PC-9 (cell line): ENCODE data around the gene DNMT3L. TPM values are rescaled to one million over a fixed set of nuclear protein-coding genes. Genes with fewer than 3 reads are reported as not detected.
"Not testable (repeated sequence)": the region's sequence is repeated elsewhere in the genome, so short reads cannot be mapped to it uniquely, and the experiment has no call there.

ENCODE experiments used
- BruUV-seq: library from RNA; stranded (reverse); fragments of 400-500 nt; replicated peaks from 2 replicates; lab custom pipeline; 2021; lab: Mats Ljungman, UMichigan
- CTCF ChIA-PET: fragments of 300-600 bp; sonication (Branson Sonifier 250); formaldehyde crosslinking; loops from one replicate; lab custom pipeline; 2022; ENCODE audit warnings: antibody characterized with exemption; lab: Charles Lee
- POLR2A ChIA-PET: fragments of 300-600 bp; sonication (Branson Sonifier 250); formaldehyde crosslinking; loops from one replicate; lab custom pipeline; 2022; ENCODE audit warnings: antibody characterized with exemption; ENCODE audit not compliant: unreplicated experiment; lab: Charles Lee
- DNase-seq, 2 experiments: peaks; one replicate each; pipeline versions ENCODE4 v3.0.0 to v3.0.0-alpha.2; 2015 to 2022; ENCODE audit warnings: mixed read lengths in 1 of 2
- H2AFZ ChIP-seq: fragments of 200-600 bp; sonication (generic); 2 replicates; pipeline ENCODE4 v1.8.1; 2017; ENCODE audit warnings: antibody characterized with exemption
- H3F3A ChIP-seq: fragments of 200-600 bp; sonication (generic); 2 replicates; pipeline ENCODE4 v1.8.1; 2017; ENCODE audit warnings: antibody characterized with exemption, mild to moderate bottlenecking, low read depth; ENCODE audit not compliant: insufficient read depth
- H3K27ac ChIP-seq: fragments of 200-600 bp; sonication (generic); 2 replicates; pipeline ENCODE4 v1.6.1; 2016; ENCODE audit warnings: mixed run types
- H3K27me3 ChIP-seq: fragments of 200-600 bp; sonication (generic); 2 replicates; pipeline ENCODE4 v1.6.1; 2016; ENCODE audit warnings: low read depth, mixed run types; ENCODE audit not compliant: insufficient read depth
- H3K36me3 ChIP-seq: fragments of 200-600 bp; sonication (generic); 2 replicates; pipeline ENCODE4 v1.6.1; 2016; ENCODE audit warnings: low read depth, mixed run types
- H3K4me1 ChIP-seq: fragments of 200-600 bp; sonication (generic); replicated peaks from 2 replicates; pipeline ENCODE4 v1.6.1; 2016; ENCODE audit warnings: mixed run types; ENCODE audit not compliant: insufficient read depth
- H3K4me2 ChIP-seq: fragments of 200-600 bp; sonication (generic); 2 replicates; pipeline ENCODE4 v1.6.1; 2017; ENCODE audit warnings: mixed run types
- H3K4me3 ChIP-seq: fragments of 200-600 bp; sonication (generic); 2 replicates; pipeline ENCODE4 v1.6.1; 2016; ENCODE audit warnings: mixed run types
- H3K79me2 ChIP-seq: fragments of 200-600 bp; sonication (generic); 2 replicates; pipeline ENCODE4 v1.6.1; 2017; ENCODE audit warnings: low read depth, mixed run types
- H3K9me2 ChIP-seq: fragments of 200-600 bp; sonication (generic); 2 replicates; pipeline ENCODE4 v1.8.1; 2017; ENCODE audit warnings: mild to moderate bottlenecking; ENCODE audit not compliant: insufficient read depth
- H3K9me3 ChIP-seq: fragments of 200-600 bp; sonication (generic); 2 replicates; pipeline ENCODE4 v1.8.1; 2016; ENCODE audit warnings: low read depth; ENCODE audit not compliant: insufficient read depth
- H4K20me1 ChIP-seq: fragments of 200-600 bp; sonication (generic); 2 replicates; pipeline ENCODE4 v1.8.1; 2017; ENCODE audit not compliant: insufficient read depth
- EZH2 ChIP-seq: fragments of 200-600 bp; sonication (generic); IDR thresholded peaks from 2 replicates; pipeline ENCODE4 v1.8.0; 2017; ENCODE audit warnings: antibody characterized with exemption, low read depth
- intact Hi-C: fragments of 100-400 bp; cut with micrococcal nuclease; formaldehyde crosslinking; loops from one replicate; pipeline ENCODE4 v1.10.0; 2022; ENCODE audit not compliant: unreplicated experiment
- total RNA-seq: library from RNA; stranded (reverse); gene quantifications from 2 replicates; pipeline ENCODE4 v1.2.3, GENCODE V29; 2021
- TF ChIP-seq, protein P1 (sequence below): fragments of 200-600 bp; sonication (generic); conservative IDR thresholded peaks from 2 replicates; pipeline ENCODE4 v1.6.1; 2017; ENCODE audit warnings: mixed run types, antibody characterized with exemption, mild to moderate bottlenecking, moderate library complexity

DNMT3L gene
- total RNA-seq, 1 experiment from 2014 or later: not detected

DNA sequence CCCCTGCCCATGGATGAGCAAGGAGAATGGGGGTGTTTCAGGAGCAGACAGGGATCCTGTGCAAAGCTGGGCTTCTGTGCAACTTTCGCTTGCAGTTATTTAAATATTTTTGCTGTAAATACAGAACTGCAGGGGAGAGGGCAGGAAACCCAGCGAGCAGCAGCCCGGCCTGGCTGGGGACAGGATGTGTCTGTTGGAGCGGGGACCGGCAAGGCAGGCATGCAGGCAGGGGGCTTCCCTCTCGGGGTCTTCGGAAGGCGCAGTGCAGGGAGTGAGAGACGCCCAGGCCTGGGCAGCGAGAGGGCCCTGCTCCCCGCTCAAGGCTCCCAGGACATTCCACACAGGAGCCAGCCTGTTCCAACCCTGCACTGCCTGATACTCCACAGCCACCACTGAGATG is 22.3 kb upstream of the DNMT3L start:
- Histone ChIP-seq H3K9me2 (no peaks in the 10 kb centered on the region), H3K79me2 (no peaks in the 10 kb centered on the region), H3K4me3 (no peak overlapping the region), H4K20me1 (no peaks in the 10 kb centered on the region), H3K4me2 (no peak overlapping the region), H3K27me3 (peaks cover 17% of the 10 kb centered on the region), H3K27ac (no peak overlapping the region), H3K9me3 (no peaks in the 10 kb centered on the region), H2AFZ (no peak overlapping the region), H3K36me3 (no peaks in the 10 kb centered on the region), H3F3A (no peaks in the 10 kb centered on the region), H3K4me1 (no peaks in the 10 kb centered on the region)
- TF ChIP-seq, protein P1, sequence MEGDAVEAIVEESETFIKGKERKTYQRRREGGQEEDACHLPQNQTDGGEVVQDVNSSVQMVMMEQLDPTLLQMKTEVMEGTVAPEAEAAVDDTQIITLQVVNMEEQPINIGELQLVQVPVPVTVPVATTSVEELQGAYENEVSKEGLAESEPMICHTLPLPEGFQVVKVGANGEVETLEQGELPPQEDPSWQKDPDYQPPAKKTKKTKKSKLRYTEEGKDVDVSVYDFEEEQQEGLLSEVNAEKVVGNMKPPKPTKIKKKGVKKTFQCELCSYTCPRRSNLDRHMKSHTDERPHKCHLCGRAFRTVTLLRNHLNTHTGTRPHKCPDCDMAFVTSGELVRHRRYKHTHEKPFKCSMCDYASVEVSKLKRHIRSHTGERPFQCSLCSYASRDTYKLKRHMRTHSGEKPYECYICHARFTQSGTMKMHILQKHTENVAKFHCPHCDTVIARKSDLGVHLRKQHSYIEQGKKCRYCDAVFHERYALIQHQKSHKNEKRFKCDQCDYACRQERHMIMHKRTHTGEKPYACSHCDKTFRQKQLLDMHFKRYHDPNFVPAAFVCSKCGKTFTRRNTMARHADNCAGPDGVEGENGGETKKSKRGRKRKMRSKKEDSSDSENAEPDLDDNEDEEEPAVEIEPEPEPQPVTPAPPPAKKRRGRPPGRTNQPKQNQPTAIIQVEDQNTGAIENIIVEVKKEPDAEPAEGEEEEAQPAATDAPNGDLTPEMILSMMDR: no peak
- TF ChIP-seq EZH2: no peak
- no peak for DNase-seq
- POLR2A ChIA-PET: no interaction called here
- no TSS peak for BruUV-seq
- CTCF ChIA-PET: no interaction called here
- intact Hi-C loops: no loop called here

DNA sequence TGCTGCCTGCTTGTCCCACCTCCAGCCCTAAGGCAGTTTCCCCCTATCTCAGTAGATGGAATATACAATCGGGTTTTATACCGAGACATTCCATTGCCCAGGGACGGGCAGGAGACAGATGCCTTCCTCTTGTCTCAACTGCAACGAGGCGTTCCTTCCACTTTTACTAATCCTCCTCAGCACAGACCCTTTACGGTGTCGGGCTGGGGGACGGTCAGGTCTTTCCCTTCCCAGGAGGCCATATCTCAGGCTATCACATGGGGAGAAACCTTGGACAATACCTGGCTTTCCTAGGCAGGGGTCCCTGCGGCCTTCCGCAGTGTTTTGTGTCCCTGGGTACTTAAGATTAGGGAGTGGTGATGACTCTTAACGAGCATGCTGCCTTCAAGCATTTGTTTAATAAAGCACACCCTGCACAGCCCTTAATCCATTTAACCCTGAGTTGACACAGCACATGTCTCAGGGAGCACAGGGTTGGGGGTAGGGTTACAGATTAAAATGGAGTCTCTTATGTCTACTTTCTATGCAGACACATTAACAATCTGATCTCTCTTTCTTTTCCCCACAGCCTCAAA is 21.6 kb upstream of the DNMT3L start:
- H3K4me2 ChIP-seq, H3K4me1 ChIP-seq, intact Hi-C loops, H3K27ac ChIP-seq, DNase-seq, BruUV-seq, H2AFZ ChIP-seq, H3K36me3 ChIP-seq, H3K9me2 ChIP-seq, CTCF ChIA-PET, POLR2A ChIA-PET, H3K79me2 ChIP-seq, H3K9me3 ChIP-seq, H3K4me3 ChIP-seq, H4K20me1 ChIP-seq, H3F3A ChIP-seq: not testable (repeated sequence)
- H3K27me3 ChIP-seq: peaks cover 17% of the 10 kb centered on the region

DNA sequence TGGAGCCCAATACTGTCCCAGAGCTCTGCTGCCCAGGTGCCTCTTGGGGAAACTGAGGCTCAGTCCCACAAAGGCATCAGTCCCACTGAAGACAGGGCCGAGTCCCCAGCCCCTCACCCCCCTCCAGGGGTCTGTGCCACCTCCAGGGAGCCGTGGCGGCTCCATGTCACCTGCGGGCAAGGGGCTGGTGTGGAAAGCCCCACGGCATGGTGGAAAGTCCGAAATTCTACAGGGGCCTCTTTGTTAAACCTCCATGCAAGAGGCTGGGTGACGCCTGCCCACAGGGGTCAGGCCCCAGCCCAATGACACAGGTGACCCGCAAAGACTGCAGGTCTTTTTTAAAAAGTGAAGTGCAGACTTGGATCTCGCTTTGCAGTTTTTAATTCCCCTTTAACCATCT is 20.7 kb upstream of the DNMT3L start:
- H3K27me3 ChIP-seq: peaks cover 17% of the 10 kb centered on the region
- H2AFZ ChIP-seq: no peak overlapping the region
- TF ChIP-seq, protein P1: no peak
- TF ChIP-seq EZH2: no peak
- H3F3A ChIP-seq: no peaks in the 10 kb centered on the region
- H3K9me3 ChIP-seq: no peaks in the 10 kb centered on the region
- no peaks in the 10 kb centered on the region for H3K79me2 ChIP-seq
- no peak overlapping the region for H3K4me2 ChIP-seq
- BruUV-seq: no TSS peak
- ChIA-PET CTCF (no interaction called here), POLR2A (no interaction called here)
- no peak overlapping the region for H3K4me3 ChIP-seq
- no peak overlapping the region for H3K27ac ChIP-seq
- H3K4me1 ChIP-seq: no peaks in the 10 kb centered on the region
- H4K20me1 ChIP-seq: no peaks in the 10 kb centered on the region
- H3K36me3 ChIP-seq: no peaks in the 10 kb centered on the region
- H3K9me2 ChIP-seq: no peaks in the 10 kb centered on the region
- intact Hi-C loops: no loop called here
- no peak for DNase-seq

DNA sequence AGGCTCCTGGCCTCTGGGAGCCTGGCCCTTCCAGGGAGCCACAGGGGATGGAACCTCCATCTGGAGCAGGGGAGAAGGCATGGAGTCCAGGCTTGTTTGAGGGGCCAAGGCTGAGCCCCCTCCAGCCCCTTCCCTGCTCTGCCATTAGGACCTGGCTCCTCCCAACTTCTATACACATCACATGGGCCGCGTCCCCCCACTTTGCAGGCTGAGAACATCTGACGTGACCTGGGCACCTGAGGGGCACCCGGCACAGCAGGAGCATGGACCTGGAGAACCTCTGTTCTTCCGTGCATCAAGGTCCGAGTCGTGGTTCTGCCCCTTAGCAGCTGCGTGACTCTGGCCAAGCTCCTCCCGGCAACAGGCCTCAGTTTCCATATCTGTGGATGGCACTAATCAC is 20.1 kb upstream of the DNMT3L start:
- H3K27ac ChIP-seq: no peak overlapping the region
- H3K79me2 ChIP-seq: no peaks in the 10 kb centered on the region
- H3K9me2 ChIP-seq: no peaks in the 10 kb centered on the region
- no peaks in the 10 kb centered on the region for H4K20me1 ChIP-seq
- H3K27me3 ChIP-seq: peaks cover 14% of the 10 kb centered on the region
- no peak for DNase-seq
- H3K4me1 ChIP-seq: no peaks in the 10 kb centered on the region
- no peak overlapping the region for H2AFZ ChIP-seq
- no peak for TF ChIP-seq EZH2
- TF ChIP-seq, protein P1: no peak
- no peak overlapping the region for H3K4me2 ChIP-seq
- intact Hi-C loops: no loop called here
- H3F3A ChIP-seq: no peaks in the 10 kb centered on the region
- BruUV-seq: no TSS peak
- H3K36me3 ChIP-seq: no peaks in the 10 kb centered on the region
- H3K9me3 ChIP-seq: no peaks in the 10 kb centered on the region
- CTCF ChIA-PET: no interaction called here
- no peak overlapping the region for H3K4me3 ChIP-seq
- POLR2A ChIA-PET: no interaction called here
